Endothelial cell of umbilical vein (primary cell): ENCODE data around the gene RNF125. TPM values are rescaled to one million over a fixed set of nuclear protein-coding genes. Genes with fewer than 3 reads are reported as not detected.

Source experiments
- BruUV-seq: library from RNA; stranded (reverse); fragments of 400-500 nt; replicated peaks from 2 replicates; lab custom pipeline; 2021; lab: Mats Ljungman, UMichigan
- CTCF ChIA-PET: fragments of 300-600, 350-600 bp; sonication (Branson Sonifier 250); formaldehyde crosslinking; loops from one replicate; lab custom pipeline; 2021; ENCODE audit warnings: antibody characterized with exemption, inconsistent platforms; lab: Charles Lee
- POLR2A ChIA-PET: fragments of 300-600, 350-600 bp; sonication (Branson Sonifier 250); formaldehyde crosslinking; loops from one replicate; lab custom pipeline; 2021; ENCODE audit warnings: antibody characterized with exemption, inconsistent platforms; lab: Charles Lee
- DNase-seq: peaks from one replicate; pipeline ENCODE4 v3.0.0-alpha.2; 2011; ENCODE audit warnings: low read depth, low spot score
- FAIRE-seq: peaks from 2 replicates; lab custom pipeline; 2011; peaks lifted over from hg19 to GRCh38; lab: Jason Lieb, UNC
- H2AFZ ChIP-seq: 2 replicates; pipeline ENCODE4 v1.6.0; 2012; ENCODE audit warnings: low read depth, low read length, control low read depth, inconsistent platforms
- H3K27ac ChIP-seq: 2 replicates; pipeline ENCODE4 v1.5.1; 2011; ENCODE audit warnings: low read depth, mild to moderate bottlenecking, control low read depth, low read length, moderate library complexity; ENCODE audit not compliant: insufficient read depth
- H3K27me3 ChIP-seq, 2 experiments: 2 replicates each; pipeline versions ENCODE4 v1.6.0 to v1.6.1; 2011; ENCODE audit warnings: low read length in 2 of 2, mixed read lengths in 1 of 2; ENCODE audit not compliant: control insufficient read depth in 2 of 2, insufficient read depth in 2 of 2
- H3K36me3 ChIP-seq, 2 experiments: 2 replicates in 1 of 2; 3 replicates in 1 of 2; pipeline ENCODE4 v1.5.1; 2011; ENCODE audit warnings: low read length in 2 of 2, mild to moderate bottlenecking in 1 of 2, moderate library complexity in 1 of 2; ENCODE audit not compliant: control insufficient read depth in 2 of 2, insufficient read depth in 2 of 2; ENCODE audit errors: extremely low read depth in 1 of 2
- H3K4me1 ChIP-seq: 3 replicates; pipeline ENCODE4 v1.5.1; 2011; ENCODE audit warnings: mild to moderate bottlenecking, low read length; ENCODE audit not compliant: control insufficient read depth, insufficient read depth; ENCODE audit errors: extremely low read depth
- H3K4me2 ChIP-seq: 2 replicates; pipeline ENCODE4 v1.6.1; 2011; ENCODE audit warnings: low read length, control low read depth, mixed read lengths; ENCODE audit not compliant: insufficient read depth
- H3K4me3 ChIP-seq, 3 experiments: fragments of 200-600 bp in 1 of 3; sonication (generic), shearing (Covaris generic) in 1 of 3; replicated peaks in 1 of 3; 2 replicates each; pipeline ENCODE4 v1.5.1; 2011 to 2016; ENCODE audit warnings: control low read depth in 3 of 3, low read length in 3 of 3, mild to moderate bottlenecking in 2 of 3, inconsistent platforms in 1 of 3, low read depth in 1 of 3, moderate library complexity in 1 of 3; ENCODE audit not compliant: insufficient read depth in 1 of 3
- H3K79me2 ChIP-seq: 2 replicates; pipeline ENCODE4 v1.6.0; 2012; ENCODE audit warnings: low read length, inconsistent platforms; ENCODE audit not compliant: control insufficient read depth, insufficient read depth
- H3K9ac ChIP-seq: replicated peaks from 2 replicates; pipeline ENCODE3; 2011; ENCODE audit warnings: low read length, control low read depth; ENCODE audit not compliant: insufficient read depth; ENCODE audit errors: extremely low read depth
- H3K9me1 ChIP-seq: replicated peaks from 3 replicates; pipeline ENCODE4 v1.6.0; 2011; ENCODE audit warnings: mild to moderate bottlenecking, low read length; ENCODE audit not compliant: control insufficient read depth, insufficient read depth; ENCODE audit errors: extremely low read depth
- H3K9me3 ChIP-seq: replicated peaks from 2 replicates; pipeline ENCODE4 v1.5.1; 2012; ENCODE audit warnings: low read length, inconsistent platforms; ENCODE audit not compliant: control insufficient read depth, insufficient read depth
- H4K20me1 ChIP-seq: replicated peaks from 2 replicates; pipeline ENCODE3; 2011; ENCODE audit warnings: mild to moderate bottlenecking, low read length; ENCODE audit not compliant: control insufficient read depth, insufficient read depth; ENCODE audit errors: extremely low read depth
- CTCF ChIP-seq, 2 donors: IDR thresholded peaks; 1 replicate in 1 of 2; 2 replicates in 1 of 2; pipeline ENCODE4 v1.5.1; 2011; ENCODE audit warnings: low read length in 2 of 2, mild to moderate bottlenecking in 2 of 2, moderate library complexity in 2 of 2, control low read depth in 1 of 2, inconsistent platforms in 1 of 2, low read depth in 1 of 2; ENCODE audit not compliant: insufficient read depth in 1 of 2; ENCODE audit errors: extremely low read depth in 1 of 2
- EZH2 ChIP-seq: IDR thresholded peaks from 2 replicates; pipeline ENCODE4 v1.6.1; 2012; ENCODE audit warnings: borderline replicate concordance, low read depth, mild to moderate bottlenecking, moderate library complexity, low read length, inconsistent platforms; ENCODE audit not compliant: severe bottlenecking
- FOS ChIP-seq: IDR thresholded peaks from 2 replicates; pipeline ENCODE4 v1.6.1; 2011; ENCODE audit warnings: mild to moderate bottlenecking, low read length, moderate library complexity, borderline replicate concordance; ENCODE audit not compliant: insufficient read depth
- GATA2 ChIP-seq: IDR thresholded peaks from 2 replicates; pipeline ENCODE4 v1.7.0; 2011; ENCODE audit warnings: low read depth, mild to moderate bottlenecking, moderate library complexity, mixed read lengths, low read length; ENCODE audit not compliant: insufficient read length, insufficient read depth
- JUN ChIP-seq: IDR thresholded peaks from 2 replicates; pipeline ENCODE4 v1.6.1; 2011; ENCODE audit warnings: borderline replicate concordance, low read depth; ENCODE audit not compliant: insufficient read length, insufficient read depth
- MAX ChIP-seq: IDR thresholded peaks from 2 replicates; pipeline ENCODE4 v1.6.1; 2011; ENCODE audit not compliant: insufficient read depth, insufficient read length
- MYC ChIP-seq: IDR thresholded peaks from one replicate; pipeline ENCODE4 v1.6.1; 2011; ENCODE audit warnings: mild to moderate bottlenecking, low read depth, low read length
- POLR2A ChIP-seq: IDR thresholded peaks from 2 replicates; pipeline ENCODE4 v1.6.1; 2012; ENCODE audit warnings: low read depth, mild to moderate bottlenecking, control low read depth, low read length
- POLR2AphosphoS5 ChIP-seq: IDR thresholded peaks from 2 replicates; pipeline ENCODE4 v1.6.1; 2012; ENCODE audit warnings: low read depth, mild to moderate bottlenecking, control low read depth, low read length, moderate library complexity; ENCODE audit not compliant: insufficient read depth
- dilution Hi-C: fragments of 300-500 bp; cut with MboI; formaldehyde crosslinking; loops from one replicate; pipeline ENCODE4 v1.15.0; 2019; ENCODE audit warnings: low sequenced_read_pairs; ENCODE audit not compliant: extremely low pct_ligation_motif_present
- intact Hi-C: fragments of 100-400 bp; cut with micrococcal nuclease; formaldehyde crosslinking; loops from one replicate; pipeline ENCODE4 v1.10.0; 2022
- polyA plus RNA-seq, 4 experiments: library from polyadenylated mRNA; depleted of rRNA in 3 of 4; stranded (reverse) in 3 of 4; unstranded in 1 of 4; fragments of >200 nt; gene quantifications; 2 replicates each; pipeline versions ENCODE4 v1.2.1 to v1.2.3, GENCODE V29; 2011 to 2012; ENCODE audit warnings: missing spikeins in 1 of 4
- total RNA-seq: library from RNA; stranded (reverse); gene quantifications from 2 replicates; pipeline ENCODE4 v1.2.3, GENCODE V29; 2021

Gene RNF125
- total and polyA plus RNA-seq, 2 donors (not counting 3 experiments of a cell fraction or from before 2014, with no cell fraction given), result 0.73 to 1.3 TPM

DNA sequence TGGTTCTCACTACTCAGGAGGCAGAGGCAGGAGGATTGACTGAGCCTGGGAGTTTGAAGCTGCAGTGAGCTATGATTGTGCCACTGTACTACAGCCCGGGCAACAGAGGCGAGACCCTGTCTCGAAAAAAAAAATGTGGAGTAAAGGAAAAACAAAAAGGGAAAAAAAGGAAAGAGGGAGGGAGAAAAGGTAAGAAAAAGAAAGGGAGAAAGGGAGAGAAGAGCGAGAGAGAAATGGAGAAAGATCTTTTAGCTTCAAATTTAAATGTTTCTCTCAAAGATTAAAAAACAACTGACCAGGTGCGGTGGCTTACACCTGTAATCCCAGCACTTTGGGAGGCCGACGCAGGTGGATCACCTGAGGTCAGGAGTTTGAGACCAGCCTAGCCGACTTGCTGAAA is 65.2 kb downstream of the RNF125 start:
- Histone ChIP-seq H3K36me3 (no peaks in the 10 kb centered on the region), H3K9me1 (no peaks in the 10 kb centered on the region), H2AFZ (no peak overlapping the region), H3K9ac (no peak overlapping the region), H3K4me2 (no peak overlapping the region), H4K20me1 (no peaks in the 10 kb centered on the region), H3K79me2 (no peaks in the 10 kb centered on the region), H3K27me3 (no peaks in the 10 kb centered on the region), H3K9me3 (no peaks in the 10 kb centered on the region), H3K27ac (no peak overlapping the region), H3K4me1 (peaks cover 16% of the 10 kb centered on the region), H3K4me3 (no peak overlapping the region)
- POLR2A ChIA-PET, result no interaction called here
- no peak for TF ChIP-seq JUN
- TF ChIP-seq MAX, result no peak
- no peak for TF ChIP-seq EZH2
- no peak for TF ChIP-seq POLR2AphosphoS5
- TF ChIP-seq FOS, result no peak
- TF ChIP-seq GATA2, result no peak
- no peak for TF ChIP-seq MYC
- TF ChIP-seq POLR2A, result no peak
- TF ChIP-seq CTCF (IDR thresholded peaks at IDR 0.05; ENCODE audit: extremely low read depth in 1 of 2, insufficient read depth in 1 of 2, low read depth in 1 of 2, low read length in 2 of 2), result no peak
- DNase-seq (no peak), FAIRE-seq (no peak)
- dilution Hi-C loops, result no loop called here
- no TSS peak for BruUV-seq
- intact Hi-C loops, result loop anchor here (2.0 kb wide), 1 partner anchor 65 kb away; the partner anchor contains the start of gene RNF125
- CTCF ChIA-PET, result interaction anchor here (1.4 to 3.1 kb wide), 2 partner anchors 12 to 33 kb away, joined by 6 to 17 read pairs; no protein-coding TSS in a partner anchor
